Heart right ventricle (tissue), 16 donors: ENCODE data around the gene LINC01488. TPM values are rescaled to one million over a fixed set of nuclear protein-coding genes. Genes with fewer than 3 reads are reported as not detected.

Experiments
- ATAC-seq, 8 donors: fragments of 200-7000 bp; cut with Tn5 transposase; one replicate each; pipeline ENCODE4 v1.9.1; 2020; ENCODE audit warnings: mild to moderate bottlenecking in 8 of 8, moderate library complexity in 8 of 8, moderate number of reproducible peaks in 1 of 8
- DNase-seq, 2 donors: peaks; one replicate each; pipeline ENCODE4 v3.0.0-alpha.2; 2020
- H3K27ac ChIP-seq, 10 donors: fragments of 200-600 bp; sonication (generic) in 2 of 10; one replicate each; pipeline versions ENCODE4 v1.5.0 to v1.8.0; 2020 to 2022; ENCODE audit warnings: mild to moderate bottlenecking in 3 of 10
- H3K27me3 ChIP-seq, 7 donors: fragments of 200-600 bp; one replicate each; pipeline ENCODE4 v1.8.0; 2021 to 2022; ENCODE audit warnings: mild to moderate bottlenecking in 2 of 7
- H3K36me3 ChIP-seq, 9 donors: fragments of 200-600 bp; sonication (generic) in 1 of 9; one replicate each; pipeline versions ENCODE4 v1.5.0 to v1.8.0; 2020 to 2022; ENCODE audit warnings: mild to moderate bottlenecking in 2 of 9
- H3K4me1 ChIP-seq, 9 donors: fragments of 200-600 bp; sonication (generic) in 1 of 9; one replicate each; pipeline versions ENCODE4 v1.5.0 to v1.8.0; 2020 to 2022; ENCODE audit warnings: mild to moderate bottlenecking in 4 of 9
- H3K4me3 ChIP-seq, 10 donors: fragments of 200-600 bp; sonication (generic) in 2 of 10; one replicate each; pipeline versions ENCODE4 v1.5.0 to v1.8.0; 2020 to 2022; ENCODE audit warnings: mild to moderate bottlenecking in 7 of 10, moderate library complexity in 2 of 10
- H3K9me3 ChIP-seq, 11 donors: fragments of 200-600 bp in 10 of 11; sonication (generic) in 2 of 11; one replicate each; pipeline versions ENCODE4 v1.5.0 to v1.8.0; 2013 to 2022; ENCODE audit warnings: mild to moderate bottlenecking in 2 of 11, control low read depth in 1 of 11, moderate library complexity in 1 of 11
- CTCF ChIP-seq, 9 donors: fragments of 200-600 bp; sonication (generic) in 2 of 9; IDR thresholded peaks; one replicate each; pipeline versions ENCODE4 v1.5.0 to v1.8.0; 2021 to 2022; ENCODE audit warnings: antibody characterized with exemption in 9 of 9, mild to moderate bottlenecking in 5 of 9, moderate library complexity in 1 of 9
- WGBS, 2 donors: extraction: QIAGEN DNeasy Blood & Tissue Kit; methylation state at CpG; one replicate each; pipeline ENCODE4 v1.1.7; 2013; ENCODE audit warnings: inconsistent platforms in 1 of 2; 5-methylcytosine and 5-hydroxymethylcytosine counted together
- intact Hi-C, 10 donors: fragments of 100-400 bp; cut with DNase I; formaldehyde crosslinking; loops; one replicate each; pipeline versions ENCODE4 v1.11.1 to v1.14.2; 2022
- polyA plus RNA-seq, 2 donors: library from polyadenylated mRNA; stranded (reverse); fragments of 200-250 nt; gene quantifications; one replicate each; pipeline ENCODE4 v1.2.3, GENCODE V29; 2013
- total RNA-seq, 10 donors: library from RNA; stranded (reverse); fragmentation: NEBNext Ultra II Directional in 3 of 10; extraction: Animal tissue kit (Norgen Biotek cat#: 25700) in 3 of 10; gene quantifications; one replicate each; pipeline versions ENCODE4 v1.2.1 to v1.2.4, GENCODE V29; 2021 to 2023
- donor health status: Arrhythmogenic right ventricular cardiomyopathy.
- donor health status: ischemic (EF 13 %, LVEDD 7.1; RV severe dilation, severe dysfunction).
- donor health status: healthy with polysubstance abuse.
- donor health status: DM: no; HTN: yes; CAD: no.
- donor health status: DM: no; HTN: no; CAD: no.
- donor health status: ischemic (EF 25% LVEDD 6.9; RV normal size, moderate dysfunction).
- donor health status: ischemic (EF 25% LVEDD 5.7; RV mildly dilated, moderate dysfunction).
- donor health status: healthy.
- donor health status: DM: yes; HTN: yes; CAD: no.
- donor health status: Ischemic cardiomyopathy.
- donor health status: ischemic (EF 35%, LVEDD 5.7; RV mildly dilated, moderate dysfunction).
- donor health status: nonischemic (EF 11% LVEDD 7.7; RV severe dilation, severe dysfunction).
- donor health status: DM: yes; HTN: yes; CAD: no.
- donor health status: PGD.
- donor health status: ischemic (EF 29% LVEDD 5.4; RV normal size, mild dysfunction).
- donor health status: nonischemic (EF 23%, LVEDD 6.1; RV moderate dilation, normal function).

LINC01488 gene
- total and polyA plus RNA-seq, 12 donors: 0.03 to 0.59 (median 0.15) TPM; not detected in 4

GRCh38 chr11:69523453-69523852 lies 42.0 kb downstream of the LINC01488 start:
- intact Hi-C loops: no loop called here
- H3K9me3 ChIP-seq: peaks cover 0 to 6% (median 0%) of the 10 kb centered on the region in 11 donors
- peaks cover 0 to 6% (median 0%) of the 10 kb centered on the region in 7 donors for H3K27me3 ChIP-seq
- ATAC-seq (no peak), DNase-seq (no peak)
- H3K36me3 ChIP-seq: no peaks in the 10 kb centered on the region
- H3K4me1 ChIP-seq: peaks cover 0 to 5% (median 0%) of the 10 kb centered on the region in 9 donors
- 94% methylated on average over 3 of the region's 3 CpGs for WGBS, 2 donors
- H3K27ac ChIP-seq: no peak overlapping the region
- TF ChIP-seq CTCF (IDR thresholded peaks at IDR 0.05): no peak
- H3K4me3 ChIP-seq: no peak overlapping the region

GRCh38 chr11:69524291-69524882 lies 42.9 kb downstream of the LINC01488 start:
- TF ChIP-seq CTCF (IDR thresholded peaks at IDR 0.05): no peak
- no peaks in the 10 kb centered on the region for H3K36me3 ChIP-seq
- 60 to 67% methylated on average over 15 of the region's 15 CpGs for WGBS, 2 donors
- DNase-seq (no peak), ATAC-seq (no peak)
- no peaks in the 10 kb centered on the region for H3K9me3 ChIP-seq
- no peak overlapping the region for H3K27ac ChIP-seq
- H3K27me3 ChIP-seq: peaks cover 0 to 6% (median 0%) of the 10 kb centered on the region in 7 donors
- H3K4me3 ChIP-seq: no peak overlapping the region
- H3K4me1 ChIP-seq: peaks cover 0 to 5% (median 0%) of the 10 kb centered on the region in 9 donors
- intact Hi-C loops: no loop called here

- intact Hi-C loops: no loop called here
- ATAC-seq: no peak
- Histone ChIP-seq H3K4me3 (no peak overlapping the region), H3K36me3 (no peaks in the 10 kb centered on the region), H3K27ac (no peak overlapping the region), H3K27me3 (peaks cover 0 to 6% (median 0%) of the 10 kb centered on the region in 7 donors), H3K9me3 (no peaks in the 10 kb centered on the region), H3K4me1 (peaks cover 0 to 5% (median 0%) of the 10 kb centered on the region in 9 donors)
- 86 to 90% methylated on average over 15 of the region's 15 CpGs for WGBS, 2 donors
- DNase-seq: no peak
- TF ChIP-seq CTCF (IDR thresholded peaks at IDR 0.05): no peak
Observed at GRCh38 chr11:69524991-69525411, 43.5 kb downstream of the LINC01488 start.

- peaks cover 0 to 6% (median 0%) of the 10 kb centered on the region in 7 donors for H3K27me3 ChIP-seq
- TF ChIP-seq CTCF (IDR thresholded peaks at IDR 0.05): no peak
- peaks cover 0 to 5% (median 0%) of the 10 kb centered on the region in 9 donors for H3K4me1 ChIP-seq
- H3K9me3 ChIP-seq: no peaks in the 10 kb centered on the region
- H3K36me3 ChIP-seq: no peaks in the 10 kb centered on the region
- H3K27ac ChIP-seq: no peak overlapping the region
- DNase-seq (no peak), ATAC-seq (no peak)
- WGBS, 2 donors: 88 to 93% methylated on average over 19 of the region's 19 CpGs
- intact Hi-C loops: no loop called here
- H3K4me3 ChIP-seq: no peak overlapping the region
Observed at GRCh38 chr11:69525516-69526452, 44.3 kb downstream of the LINC01488 start.
